ENCODE data around the gene CHST9. TPM values are rescaled to one million over a fixed set of nuclear protein-coding genes. Genes with fewer than 3 reads are reported as not detected.

CHST9 gene
- total RNA-seq, 1 donor from 2014 or later: 0.32 TPM

DNA sequence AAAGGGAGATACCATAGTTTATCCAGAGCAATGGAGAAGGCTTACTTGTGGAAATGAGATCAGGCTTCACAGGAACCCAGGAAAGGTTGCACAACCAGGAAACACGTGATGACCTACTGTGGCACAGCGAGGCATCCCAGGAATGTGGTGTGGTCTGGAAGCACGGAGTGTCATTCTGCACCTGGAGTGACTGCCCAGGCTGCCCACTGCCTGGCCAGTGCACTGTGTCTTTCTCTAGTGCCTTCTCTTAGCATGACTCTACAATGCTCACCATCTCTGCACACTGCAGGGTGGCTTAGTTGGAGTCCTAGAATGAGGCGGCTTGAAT, 48.9 kb downstream of the CHST9 start:
- TF ChIP-seq, protein P1, sequence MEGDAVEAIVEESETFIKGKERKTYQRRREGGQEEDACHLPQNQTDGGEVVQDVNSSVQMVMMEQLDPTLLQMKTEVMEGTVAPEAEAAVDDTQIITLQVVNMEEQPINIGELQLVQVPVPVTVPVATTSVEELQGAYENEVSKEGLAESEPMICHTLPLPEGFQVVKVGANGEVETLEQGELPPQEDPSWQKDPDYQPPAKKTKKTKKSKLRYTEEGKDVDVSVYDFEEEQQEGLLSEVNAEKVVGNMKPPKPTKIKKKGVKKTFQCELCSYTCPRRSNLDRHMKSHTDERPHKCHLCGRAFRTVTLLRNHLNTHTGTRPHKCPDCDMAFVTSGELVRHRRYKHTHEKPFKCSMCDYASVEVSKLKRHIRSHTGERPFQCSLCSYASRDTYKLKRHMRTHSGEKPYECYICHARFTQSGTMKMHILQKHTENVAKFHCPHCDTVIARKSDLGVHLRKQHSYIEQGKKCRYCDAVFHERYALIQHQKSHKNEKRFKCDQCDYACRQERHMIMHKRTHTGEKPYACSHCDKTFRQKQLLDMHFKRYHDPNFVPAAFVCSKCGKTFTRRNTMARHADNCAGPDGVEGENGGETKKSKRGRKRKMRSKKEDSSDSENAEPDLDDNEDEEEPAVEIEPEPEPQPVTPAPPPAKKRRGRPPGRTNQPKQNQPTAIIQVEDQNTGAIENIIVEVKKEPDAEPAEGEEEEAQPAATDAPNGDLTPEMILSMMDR (IDR thresholded peaks at IDR 0.05): no peak
- DNase-seq (ENCODE audit: extremely low spot score, unreplicated experiment): no peak
- Mint-ChIP-seq H3K36me3 (ENCODE audit: unreplicated experiment) (no peaks in the 10 kb centered on the region), H3K9me3 (ENCODE audit: unreplicated experiment) (no peaks in the 10 kb centered on the region), H3K4me3 (ENCODE audit: unreplicated experiment) (no peak overlapping the region), H3K27ac (ENCODE audit: unreplicated experiment) (no peak overlapping the region), H3K4me1 (ENCODE audit: unreplicated experiment) (peaks cover 1% of the 10 kb centered on the region), H3K27me3 (ENCODE audit: unreplicated experiment) (peaks cover 4% of the 10 kb centered on the region)

DNA sequence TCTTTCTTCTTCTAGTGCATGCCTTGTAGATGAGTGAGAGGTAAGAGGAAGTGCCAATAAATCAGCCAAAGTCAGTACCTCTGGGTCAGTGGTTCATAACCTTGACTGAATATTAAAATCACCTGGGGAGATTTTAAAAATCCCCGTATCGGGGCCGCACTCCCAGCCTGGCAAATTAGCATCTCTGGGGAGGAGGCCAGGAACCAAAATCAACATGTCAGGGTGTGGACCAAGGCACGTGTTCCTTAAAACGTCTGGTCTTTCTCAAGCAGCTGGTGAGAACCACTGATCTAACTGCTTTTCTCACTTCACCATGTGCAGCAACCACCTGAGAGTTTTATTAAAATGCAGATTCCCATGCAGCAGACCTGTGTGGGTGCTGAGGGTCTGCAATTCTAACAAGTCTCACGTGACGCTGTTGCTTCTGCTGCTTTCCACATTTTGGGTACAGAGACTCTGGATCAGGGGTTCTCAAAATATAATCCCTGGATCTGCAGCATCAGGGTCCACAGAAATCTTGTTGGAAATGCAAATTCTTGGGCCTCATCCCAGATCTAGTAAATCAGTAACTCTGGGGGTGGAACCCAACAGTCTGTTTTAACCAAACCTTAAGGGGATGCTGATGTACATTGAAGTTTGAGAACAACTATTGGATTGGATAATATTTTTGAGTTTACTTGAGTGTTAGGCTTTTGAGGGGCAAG, 49.5 kb downstream of the CHST9 start:
- H3K4me1 Mint-ChIP-seq (ENCODE audit: unreplicated experiment): peaks cover 1% of the 10 kb centered on the region
- peaks cover 4% of the 10 kb centered on the region for H3K27me3 Mint-ChIP-seq (ENCODE audit: unreplicated experiment)
- no peaks in the 10 kb centered on the region for H3K9me3 Mint-ChIP-seq (ENCODE audit: unreplicated experiment)
- TF ChIP-seq, protein P1 (IDR thresholded peaks at IDR 0.05): no peak
- no peak for DNase-seq (ENCODE audit: extremely low spot score, unreplicated experiment)
- no peak overlapping the region for H3K27ac Mint-ChIP-seq (ENCODE audit: unreplicated experiment)
- H3K4me3 Mint-ChIP-seq (ENCODE audit: unreplicated experiment): no peak overlapping the region
- H3K36me3 Mint-ChIP-seq (ENCODE audit: unreplicated experiment): no peaks in the 10 kb centered on the region

DNA sequence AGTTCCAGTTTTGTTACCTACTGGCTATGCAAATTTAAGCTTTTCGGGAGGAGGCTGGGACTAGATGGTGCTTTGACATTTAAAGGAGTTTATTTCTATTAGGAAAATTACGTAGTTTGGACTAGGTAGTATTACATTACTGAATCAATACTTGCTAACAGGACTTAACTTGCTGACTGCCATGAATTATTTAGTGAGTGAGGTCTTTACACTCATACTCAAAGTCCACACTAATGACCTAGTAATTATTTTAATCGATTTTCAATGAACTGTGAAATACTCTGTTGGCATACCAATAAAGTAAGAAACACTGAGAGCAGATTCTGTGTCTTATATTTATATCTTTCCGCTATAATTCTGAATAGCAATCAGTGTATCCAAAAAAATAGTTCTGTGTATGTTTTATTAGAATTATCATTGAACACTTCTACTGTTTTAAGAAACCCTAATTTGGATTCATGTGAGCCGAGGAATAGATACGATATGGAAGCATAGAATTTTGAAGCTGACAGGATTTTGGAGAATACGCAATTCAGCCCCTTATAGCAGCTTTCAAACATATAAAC, 55.0 kb downstream of the CHST9 start:
- TF ChIP-seq, protein P1 (IDR thresholded peaks at IDR 0.05): no peak
- Mint-ChIP-seq H3K9me3 (ENCODE audit: unreplicated experiment) (no peaks in the 10 kb centered on the region), H3K27me3 (ENCODE audit: unreplicated experiment) (peaks cover 4% of the 10 kb centered on the region), H3K4me1 (ENCODE audit: unreplicated experiment) (no peaks in the 10 kb centered on the region), H3K27ac (ENCODE audit: unreplicated experiment) (no peak overlapping the region), H3K4me3 (ENCODE audit: unreplicated experiment) (no peak overlapping the region), H3K36me3 (ENCODE audit: unreplicated experiment) (no peaks in the 10 kb centered on the region)
- no peak for DNase-seq (ENCODE audit: extremely low spot score, unreplicated experiment)

DNA sequence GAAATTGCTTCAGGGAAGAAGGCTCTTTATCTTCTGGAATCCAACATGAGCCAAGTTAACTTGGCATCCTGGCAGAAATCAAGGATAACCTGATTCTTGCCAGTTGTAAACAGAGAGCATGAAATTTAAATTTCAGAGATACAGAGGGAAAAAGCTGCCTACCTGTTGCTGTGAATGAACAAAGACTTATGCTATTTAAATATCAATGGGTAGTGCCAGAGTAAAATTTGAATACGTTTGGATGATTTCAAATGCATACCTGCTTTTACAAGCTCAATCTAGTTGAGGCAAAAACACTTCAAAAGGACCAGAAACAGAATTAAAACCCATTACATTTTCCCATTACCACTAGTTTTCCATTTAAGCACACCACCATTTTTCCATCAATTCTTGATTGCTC, 60.9 kb downstream of the CHST9 start:
- DNase-seq (ENCODE audit: extremely low spot score, unreplicated experiment): no peak
- H3K27me3 Mint-ChIP-seq (ENCODE audit: unreplicated experiment): no peaks in the 10 kb centered on the region
- H3K27ac Mint-ChIP-seq (ENCODE audit: unreplicated experiment): no peak overlapping the region
- H3K4me3 Mint-ChIP-seq (ENCODE audit: unreplicated experiment): no peak overlapping the region
- H3K9me3 Mint-ChIP-seq (ENCODE audit: unreplicated experiment): no peaks in the 10 kb centered on the region
- H3K36me3 Mint-ChIP-seq (ENCODE audit: unreplicated experiment): no peaks in the 10 kb centered on the region
- TF ChIP-seq, protein P1 (IDR thresholded peaks at IDR 0.05): no peak
- H3K4me1 Mint-ChIP-seq (ENCODE audit: unreplicated experiment): no peaks in the 10 kb centered on the region

DNA sequence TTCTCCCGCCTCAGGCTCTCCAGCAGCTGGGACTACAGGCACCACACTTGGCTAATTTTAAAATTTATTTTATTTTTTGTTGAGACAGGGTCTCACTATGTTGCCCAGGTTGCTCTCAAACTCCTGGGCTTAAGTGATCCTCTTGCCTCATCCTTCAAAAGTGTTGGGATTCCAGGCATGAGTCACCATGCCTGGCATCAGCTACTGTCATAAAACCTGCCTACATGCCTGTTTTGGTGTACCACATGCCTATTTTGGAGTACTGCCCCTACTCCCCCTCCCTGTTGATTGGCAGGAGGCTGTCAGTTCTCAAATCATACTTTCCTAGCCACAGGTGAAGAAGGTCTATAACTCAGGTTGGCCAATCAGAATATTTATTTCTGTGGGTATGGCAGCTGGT, 64.0 kb downstream of the CHST9 start:
- Mint-ChIP-seq H3K4me3 (ENCODE audit: unreplicated experiment) (no peak overlapping the region), H3K36me3 (ENCODE audit: unreplicated experiment) (no peaks in the 10 kb centered on the region), H3K4me1 (ENCODE audit: unreplicated experiment) (no peaks in the 10 kb centered on the region), H3K27me3 (ENCODE audit: unreplicated experiment) (no peaks in the 10 kb centered on the region), H3K9me3 (ENCODE audit: unreplicated experiment) (no peaks in the 10 kb centered on the region), H3K27ac (ENCODE audit: unreplicated experiment) (no peak overlapping the region)
- TF ChIP-seq, protein P1 (IDR thresholded peaks at IDR 0.05): no peak
- no peak for DNase-seq (ENCODE audit: extremely low spot score, unreplicated experiment)

Measured in osteocyte (in vitro differentiated cells).